ENCODE measurements around the gene RS1. TPM values are rescaled to one million over a fixed set of nuclear protein-coding genes. Genes with fewer than 3 reads are reported as not detected.

The RS1 gene
- total RNA-seq: not detected

GRCh38 chrX:18672008-18672407 is at the start of gene RS1:
RS1 (minus strand) TSS chrX:18672108; CDS start chrX:18672068, 40 bp downstream.
- no peak within 1 kb of the TSS for H3K27ac ChIP-seq
- no peak within 1 kb of the TSS for H3K4me3 ChIP-seq
- H3K9me3 ChIP-seq: no peaks in the 10 kb centered on the region
- TF ChIP-seq POLR2A (IDR thresholded peaks at IDR 0.05): no peak
- TF ChIP-seq CTCF (IDR thresholded peaks at IDR 0.05): no peak
- no peaks in the 10 kb centered on the region for H3K4me1 ChIP-seq
- no peaks in the 10 kb centered on the region for H3K27me3 ChIP-seq
- DNase-seq: no peak
- no peaks in the 10 kb centered on the region for H3K36me3 ChIP-seq

GRCh38 chrX:18719852-18720251 is 47.9 kb upstream of the RS1 start:
- no peak overlapping the region for H3K27ac ChIP-seq
- DNase-seq: no peak
- TF ChIP-seq POLR2A (IDR thresholded peaks at IDR 0.05) (no peak), CTCF (IDR thresholded peaks at IDR 0.05) (no peak)
- H3K9me3 ChIP-seq: no peaks in the 10 kb centered on the region
- H3K4me1 ChIP-seq: no peaks in the 10 kb centered on the region
- no peaks in the 10 kb centered on the region for H3K36me3 ChIP-seq
- no peaks in the 10 kb centered on the region for H3K27me3 ChIP-seq
- H3K4me3 ChIP-seq: no peak overlapping the region

GRCh38 chrX:18714910-18715309 is 43.0 kb upstream of the RS1 start:
- no peak overlapping the region for H3K4me3 ChIP-seq
- TF ChIP-seq POLR2A (IDR thresholded peaks at IDR 0.05): no peak
- TF ChIP-seq CTCF (IDR thresholded peaks at IDR 0.05): no peak

GRCh38 chrX:18709833-18710232 is 37.9 kb upstream of the RS1 start:
- Histone ChIP-seq H3K27ac (no peak overlapping the region), H3K4me3 (no peak overlapping the region), H3K4me1 (no peaks in the 10 kb centered on the region), H3K36me3 (no peaks in the 10 kb centered on the region), H3K27me3 (no peaks in the 10 kb centered on the region), H3K9me3 (no peaks in the 10 kb centered on the region)
- no peak for DNase-seq
- TF ChIP-seq CTCF (IDR thresholded peaks at IDR 0.05) (no peak), POLR2A (IDR thresholded peaks at IDR 0.05) (no peak)

More at GRCh38 chrX:18714910-18715309, 43.0 kb upstream of the RS1 start:
- no peak for DNase-seq
- H3K9me3 ChIP-seq: no peaks in the 10 kb centered on the region
- no peaks in the 10 kb centered on the region for H3K36me3 ChIP-seq
- H3K27me3 ChIP-seq: no peaks in the 10 kb centered on the region
- no peak overlapping the region for H3K27ac ChIP-seq
- H3K4me1 ChIP-seq: no peaks in the 10 kb centered on the region

DNA sequence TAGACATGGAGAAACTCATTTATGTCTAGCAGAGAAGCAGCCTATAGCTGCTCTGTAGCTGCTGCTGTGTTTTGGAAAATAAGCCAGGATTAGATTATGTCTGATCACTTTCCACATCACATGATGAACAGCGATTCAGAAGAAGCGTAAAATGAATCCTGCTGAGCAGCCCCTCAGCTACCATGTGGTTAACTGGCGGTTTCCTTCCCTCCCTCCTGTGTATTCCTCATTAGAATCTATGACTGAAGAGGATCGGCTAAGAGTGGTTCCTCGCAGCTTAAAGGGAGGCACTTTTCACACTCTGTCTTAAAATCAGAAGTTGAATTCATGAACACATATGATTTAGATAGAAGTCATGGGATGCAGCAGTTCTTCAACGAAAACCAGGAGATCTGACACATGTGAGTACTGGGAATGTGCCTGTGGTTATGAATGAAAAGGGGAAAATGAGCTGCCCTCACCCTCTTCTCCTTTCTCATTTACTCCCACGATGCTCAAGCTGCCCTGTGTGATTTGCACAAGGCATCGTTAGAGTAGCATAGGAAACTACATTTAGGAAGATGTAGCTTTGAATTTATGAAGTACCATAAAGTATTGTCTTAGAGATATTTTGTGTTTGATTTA is 35.6 kb upstream of the RS1 start, which contains the start of gene PPEF1:
PPEF1 (plus strand) TSS at position 220 of the 624 bp plus-strand sequence; CDS start at position 356, 136 bp downstream.
- Histone ChIP-seq H3K4me3 (no peak within 1 kb of the TSS), H3K27me3 (no peaks in the 10 kb centered on the region), H3K36me3 (no peaks in the 10 kb centered on the region), H3K9me3 (no peaks in the 10 kb centered on the region), H3K27ac (no peak within 1 kb of the TSS), H3K4me1 (no peaks in the 10 kb centered on the region)
- no peak for TF ChIP-seq POLR2A (IDR thresholded peaks at IDR 0.05)
- no peak for TF ChIP-seq CTCF (IDR thresholded peaks at IDR 0.05)
- DNase-seq: no peak
